ENCODE data around the gene RUNX2.

DNA sequence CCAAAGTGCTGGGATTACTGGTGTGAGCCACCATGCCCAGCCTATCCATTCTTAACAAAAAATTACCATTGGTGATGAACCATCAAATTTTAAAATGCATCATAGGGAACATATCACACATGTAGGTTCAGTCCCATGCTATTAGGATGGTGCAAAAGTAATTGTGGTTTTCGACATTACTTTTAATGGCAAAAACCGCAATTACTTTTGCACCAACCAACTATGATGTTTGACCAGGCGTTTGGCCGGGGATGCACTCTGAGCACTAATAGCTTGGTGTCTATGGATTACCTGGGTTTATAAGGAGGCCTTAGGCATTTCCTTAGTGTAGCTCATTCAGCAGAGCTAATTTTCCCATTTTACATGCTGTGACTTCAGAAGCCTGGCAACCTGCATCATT lies 296.1 kb downstream of the RUNX2 start:
- TF ChIP-seq ZNF70 (CRISPR knock-in tag; IDR thresholded peaks at IDR 0.05) (no peak), ZC3H10 (CRISPR knock-in tag; IDR thresholded peaks at IDR 0.05) (no peak), CSRNP3 (CRISPR knock-in tag; IDR thresholded peaks at IDR 0.05) (no peak), PATZ1 (CRISPR knock-in tag; IDR thresholded peaks at IDR 0.05; ENCODE audit: borderline replicate concordance) (no peak), RARB (CRISPR knock-in tag; IDR thresholded peaks at IDR 0.05) (no peak), ESRRG (CRISPR knock-in tag; IDR thresholded peaks at IDR 0.05) (no peak), TOX (CRISPR knock-in tag; IDR thresholded peaks at IDR 0.05; ENCODE audit: borderline replicate concordance) (no peak), ZFP30 (CRISPR knock-in tag; IDR thresholded peaks at IDR 0.05) (no peak), OSR1 (CRISPR knock-in tag; IDR thresholded peaks at IDR 0.05) (no peak), TCF4 (CRISPR knock-in tag; IDR thresholded peaks at IDR 0.05; ENCODE audit: borderline replicate concordance) (no peak), ARNTL (CRISPR knock-in tag; IDR thresholded peaks at IDR 0.05; ENCODE audit: borderline replicate concordance, low read depth) (no peak)
